ENCODE results near the gene SYNPO2. TPM values are rescaled to one million over a fixed set of nuclear protein-coding genes. Genes with fewer than 3 reads are reported as not detected.

Gene SYNPO2
- total and polyA plus RNA-seq, 2 of the 13 experiments (the other 11 are each of a cell fraction or from before 2014, with no cell fraction given) = not detected

GRCh38 chr4:118898221-118898620 is 9.6 kb downstream of the SYNPO2 start:
- H4K20me1 ChIP-seq (ENCODE audit: insufficient read depth, low read length) = no peaks in the 10 kb centered on the region
- H3K9ac ChIP-seq (ENCODE audit: insufficient read depth, low read depth, low read length) = no peak overlapping the region
- ChIA-PET CTCF (ENCODE audit: low intra/inter-chr PET ratio, low total read pairs) (no interaction called here), POLR2A (no interaction called here)
- no peak for DNase-seq (ENCODE audit: low spot score)
- in situ Hi-C loops (cut with HindIII; ENCODE audit: extremely low pct_ligation_motif_present, low pct_unique_long_range_greater_than_20kb) = no loop called here
- no peaks in the 10 kb centered on the region for H3K4me1 ChIP-seq (ENCODE audit: insufficient read depth, low read length)
- ATAC-seq = no peak
- H3K36me3 ChIP-seq (replicated peaks in 1 of 2; ENCODE audit: control insufficient read depth in 1 of 2, insufficient read depth in 2 of 2, low read length in 2 of 2) = no peaks in the 10 kb centered on the region
- no peak overlapping the region for H2AFZ ChIP-seq (ENCODE audit: low read length)
- BruUV-seq (replicated peaks) = no TSS peak
- intact Hi-C loops (cut with micrococcal nuclease; ENCODE audit: unreplicated experiment) = no loop called here
- WGBS (ENCODE audit: low lambda C conversion rate) = 10% methylated on average over 2 of the region's 2 CpGs
- TF ChIP-seq LCORL (IDR thresholded peaks at IDR 0.05) (no peak), LCORL (CRISPR knock-in tag; IDR thresholded peaks at IDR 0.05) (no peak), ARNTL (CRISPR knock-in tag; IDR thresholded peaks at IDR 0.05) (no peak), ZNF264 (CRISPR knock-in tag; IDR thresholded peaks at IDR 0.05) (no peak), ATF7 (IDR thresholded peaks at IDR 0.05) (no peak), ATF7 (CRISPR knock-in tag; IDR thresholded peaks at IDR 0.05) (no peak), NFYB (CRISPR knock-in tag; IDR thresholded peaks at IDR 0.05) (no peak), ZNF207 (IDR thresholded peaks at IDR 0.05; ENCODE audit: borderline replicate concordance) (no peak)
- no peak overlapping the region for H3K4me3 ChIP-seq (replicated peaks in 1 of 3; ENCODE audit: insufficient read depth in 1 of 3, low read depth in 2 of 3, low read length in 3 of 3)
- no peak overlapping the region for H3K27ac ChIP-seq (ENCODE audit: extremely low read length, insufficient read depth, low read length)
- no peaks in the 10 kb centered on the region for H3K79me2 ChIP-seq (ENCODE audit: insufficient read depth, low read length)
- no peak overlapping the region for H3K4me2 ChIP-seq (ENCODE audit: low read depth, low read length)
- no peaks in the 10 kb centered on the region for H3K9me3 ChIP-seq (ENCODE audit: low read length)
- peaks cover 2 to 9% of the 10 kb centered on the region in 2 experiments; a peak in 1 of 5 replicates for H3K27me3 ChIP-seq (ENCODE audit: control insufficient read depth in 1 of 2, insufficient read depth in 2 of 2, low read length in 2 of 2)
- FAIRE-seq = no peak

DNA sequence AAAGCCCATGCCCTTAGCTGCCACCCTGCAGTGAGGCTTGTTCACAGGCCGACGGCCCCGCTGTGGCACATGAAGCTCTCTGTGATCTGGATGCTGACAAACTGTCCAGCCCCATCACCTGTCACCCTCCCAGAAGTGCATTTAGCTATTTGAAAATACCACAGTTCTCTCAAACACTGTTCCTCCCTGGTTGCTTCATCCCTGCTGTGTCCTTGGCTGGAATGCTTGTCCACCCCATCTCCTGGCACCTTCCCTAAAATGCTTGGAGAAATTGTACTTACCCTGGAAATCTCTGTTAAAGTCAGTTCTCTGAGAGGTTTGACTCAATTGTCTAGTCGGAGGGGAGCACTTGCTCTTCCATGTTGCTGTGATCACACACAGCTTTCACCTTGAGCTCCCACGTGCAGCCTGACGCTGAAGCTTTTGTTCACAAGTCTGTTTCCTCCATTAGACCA is 10.1 kb downstream of the SYNPO2 start:
- peaks cover 2 to 9% of the 10 kb centered on the region in 2 experiments; a peak in 1 of 5 replicates for H3K27me3 ChIP-seq (ENCODE audit: control insufficient read depth in 1 of 2, insufficient read depth in 2 of 2, low read length in 2 of 2)
- CTCF ChIA-PET (ENCODE audit: low intra/inter-chr PET ratio, low total read pairs) = no interaction called here
- H3K79me2 ChIP-seq (ENCODE audit: insufficient read depth, low read length) = no peaks in the 10 kb centered on the region
- H3K4me1 ChIP-seq (ENCODE audit: insufficient read depth, low read length) = no peaks in the 10 kb centered on the region
- H3K27ac ChIP-seq (ENCODE audit: extremely low read length, insufficient read depth, low read length) = no peak overlapping the region
- H2AFZ ChIP-seq (ENCODE audit: low read length) = no peak overlapping the region
- ATAC-seq (no peak), FAIRE-seq (no peak), DNase-seq (ENCODE audit: low spot score) (no peak)
- no peaks in the 10 kb centered on the region for H3K36me3 ChIP-seq (replicated peaks in 1 of 2; ENCODE audit: control insufficient read depth in 1 of 2, insufficient read depth in 2 of 2, low read length in 2 of 2)
- no TSS peak for BruUV-seq (replicated peaks)
- H3K4me3 ChIP-seq (replicated peaks in 1 of 3; ENCODE audit: insufficient read depth in 1 of 3, low read depth in 2 of 3, low read length in 3 of 3) = no peak overlapping the region
- POLR2A ChIA-PET = no interaction called here
- H3K9ac ChIP-seq (ENCODE audit: insufficient read depth, low read depth, low read length) = no peak overlapping the region
- no peaks in the 10 kb centered on the region for H3K9me3 ChIP-seq (ENCODE audit: low read length)
- no peak for TF ChIP-seq PRDM4 (CRISPR knock-in tag; IDR thresholded peaks at IDR 0.05; ENCODE audit: borderline replicate concordance)
- TF ChIP-seq ATAD3A (CRISPR knock-in tag; IDR thresholded peaks at IDR 0.05) = no peak
- intact Hi-C loops (cut with micrococcal nuclease; ENCODE audit: unreplicated experiment) (no loop called here), in situ Hi-C loops (cut with HindIII; ENCODE audit: extremely low pct_ligation_motif_present, low pct_unique_long_range_greater_than_20kb) (no loop called here)
- 32% methylated on average over 6 of the region's 6 CpGs for WGBS (ENCODE audit: low lambda C conversion rate)
- no peak overlapping the region for H3K4me2 ChIP-seq (ENCODE audit: low read depth, low read length)
- H4K20me1 ChIP-seq (ENCODE audit: insufficient read depth, low read length) = no peaks in the 10 kb centered on the region

Data from HepG2 (cell line).